ENCODE data around the gene BST2.

DNA sequence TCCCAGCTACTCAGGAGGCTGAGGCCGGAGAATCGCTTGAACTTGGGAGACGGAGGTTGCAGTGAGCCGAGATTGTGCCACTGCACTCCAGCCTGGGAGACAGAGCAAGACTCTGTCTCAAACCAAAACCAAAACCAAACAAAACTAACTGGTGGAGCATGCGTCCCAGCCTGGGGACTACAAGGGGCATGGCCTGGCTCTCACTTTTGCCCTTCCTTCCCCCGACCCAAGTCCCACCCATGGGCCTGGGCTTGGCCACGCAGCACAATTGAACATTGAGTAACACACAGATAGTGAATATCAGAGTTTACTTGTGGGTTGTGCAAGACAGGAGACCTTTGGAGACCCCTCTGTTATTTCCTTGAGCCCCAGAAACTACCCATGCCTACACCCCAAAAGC is 29.8 kb upstream of the BST2 start:
- TF ChIP-seq JUND (IDR thresholded peaks at IDR 0.05): no peak
- no peak for TF ChIP-seq POLR2AphosphoS5 (IDR thresholded peaks at IDR 0.05; ENCODE audit: low read depth, low read length)
- TF ChIP-seq, protein P1, sequence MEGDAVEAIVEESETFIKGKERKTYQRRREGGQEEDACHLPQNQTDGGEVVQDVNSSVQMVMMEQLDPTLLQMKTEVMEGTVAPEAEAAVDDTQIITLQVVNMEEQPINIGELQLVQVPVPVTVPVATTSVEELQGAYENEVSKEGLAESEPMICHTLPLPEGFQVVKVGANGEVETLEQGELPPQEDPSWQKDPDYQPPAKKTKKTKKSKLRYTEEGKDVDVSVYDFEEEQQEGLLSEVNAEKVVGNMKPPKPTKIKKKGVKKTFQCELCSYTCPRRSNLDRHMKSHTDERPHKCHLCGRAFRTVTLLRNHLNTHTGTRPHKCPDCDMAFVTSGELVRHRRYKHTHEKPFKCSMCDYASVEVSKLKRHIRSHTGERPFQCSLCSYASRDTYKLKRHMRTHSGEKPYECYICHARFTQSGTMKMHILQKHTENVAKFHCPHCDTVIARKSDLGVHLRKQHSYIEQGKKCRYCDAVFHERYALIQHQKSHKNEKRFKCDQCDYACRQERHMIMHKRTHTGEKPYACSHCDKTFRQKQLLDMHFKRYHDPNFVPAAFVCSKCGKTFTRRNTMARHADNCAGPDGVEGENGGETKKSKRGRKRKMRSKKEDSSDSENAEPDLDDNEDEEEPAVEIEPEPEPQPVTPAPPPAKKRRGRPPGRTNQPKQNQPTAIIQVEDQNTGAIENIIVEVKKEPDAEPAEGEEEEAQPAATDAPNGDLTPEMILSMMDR (IDR thresholded peaks at IDR 0.05): no peak
- TF ChIP-seq RAD21 (IDR thresholded peaks at IDR 0.05; ENCODE audit: low read length): no peak
- TF ChIP-seq GABPA (IDR thresholded peaks at IDR 0.05; ENCODE audit: low read depth): no peak
- no peak for TF ChIP-seq EP300 (IDR thresholded peaks at IDR 0.05; ENCODE audit: borderline replicate concordance in 1 of 2, low read depth in 1 of 2, low read length in 1 of 2)
- no peak for TF ChIP-seq YY1 (IDR thresholded peaks at IDR 0.05; ENCODE audit: low read depth)
- TF ChIP-seq ELF1 (IDR thresholded peaks at IDR 0.05): no peak
- TF ChIP-seq, protein P2, sequence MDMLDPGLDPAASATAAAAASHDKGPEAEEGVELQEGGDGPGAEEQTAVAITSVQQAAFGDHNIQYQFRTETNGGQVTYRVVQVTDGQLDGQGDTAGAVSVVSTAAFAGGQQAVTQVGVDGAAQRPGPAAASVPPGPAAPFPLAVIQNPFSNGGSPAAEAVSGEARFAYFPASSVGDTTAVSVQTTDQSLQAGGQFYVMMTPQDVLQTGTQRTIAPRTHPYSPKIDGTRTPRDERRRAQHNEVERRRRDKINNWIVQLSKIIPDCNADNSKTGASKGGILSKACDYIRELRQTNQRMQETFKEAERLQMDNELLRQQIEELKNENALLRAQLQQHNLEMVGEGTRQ (IDR thresholded peaks at IDR 0.05; ENCODE audit: borderline replicate concordance, low read depth, low read length): no peak
- TF ChIP-seq SIN3A (IDR thresholded peaks at IDR 0.05; ENCODE audit: borderline replicate concordance, low read depth, low read length): no peak
